HEK293T (cell line): Measurements from ENCODE around the gene AP2B1.

Source experiments
- CTCF ChIA-PET: fragments of 350-600 bp; formaldehyde crosslinking; extraction: SDS; loops from one replicate; lab custom pipeline; 2021; ENCODE audit warnings: antibody characterized with exemption, inconsistent platforms; lab: Yijun Ruan, JAX
- POLR2A ChIA-PET: fragments of 350-600 bp; formaldehyde crosslinking; extraction: SDS; loops from one replicate; lab custom pipeline; 2020; ENCODE audit warnings: antibody characterized with exemption, inconsistent platforms; lab: Yijun Ruan, JAX
- DNase-seq: peaks from one replicate; pipeline ENCODE4 v3.0.0; 2012; ENCODE audit warnings: mixed read lengths; ENCODE audit errors: extremely low spot score
- ARNT ChIP-seq: fragments of 450-650 bp; IDR thresholded peaks from 2 replicates; pipeline ENCODE4 v1.6.1; 2017; ENCODE audit warnings: mild to moderate bottlenecking
- BHLHE40 ChIP-seq: fragments of 450-650 bp; IDR thresholded peaks from 2 replicates; pipeline ENCODE4 v1.6.1; 2016; ENCODE audit warnings: mild to moderate bottlenecking, moderate library complexity, borderline replicate concordance
- CTBP1 ChIP-seq: fragments of 450-650 bp; IDR thresholded peaks from 2 replicates; pipeline ENCODE4 v1.6.1; 2016; ENCODE audit warnings: borderline replicate concordance
- ELF4 ChIP-seq: fragments of 450-650 bp; IDR thresholded peaks from 2 replicates; pipeline ENCODE4 v1.6.1; 2017; ENCODE audit warnings: antibody characterized with exemption
- FOXA1 ChIP-seq: fragments of 450-650 bp; IDR thresholded peaks from 2 replicates; pipeline ENCODE4 v1.6.1; 2016; ENCODE audit warnings: mild to moderate bottlenecking
- FOXK2 ChIP-seq: fragments of 450-650 bp; IDR thresholded peaks from 2 replicates; pipeline ENCODE4 v1.6.1; 2016; ENCODE audit warnings: mild to moderate bottlenecking
- FOXM1 ChIP-seq: fragments of 450-650 bp; IDR thresholded peaks from 2 replicates; pipeline ENCODE4 v1.6.1; 2017; ENCODE audit warnings: mild to moderate bottlenecking, borderline replicate concordance
- HDGF ChIP-seq: fragments of 450-650 bp; IDR thresholded peaks from 2 replicates; pipeline ENCODE4 v1.6.1; 2017; ENCODE audit warnings: antibody characterized with exemption, borderline replicate concordance
- L3MBTL2 ChIP-seq: fragments of 450-650 bp; conservative IDR thresholded peaks from 2 replicates; pipeline ENCODE4 v1.6.1; 2016; ENCODE audit warnings: mild to moderate bottlenecking
- LEF1 ChIP-seq: fragments of 450-650 bp; IDR thresholded peaks from 2 replicates; pipeline ENCODE4 v1.6.1; 2017; ENCODE audit warnings: mild to moderate bottlenecking, borderline replicate concordance
- NFRKB ChIP-seq: fragments of 450-650 bp; IDR thresholded peaks from 2 replicates; pipeline ENCODE4 v1.6.1; 2016; ENCODE audit warnings: mild to moderate bottlenecking, moderate library complexity
- SP1 ChIP-seq: fragments of 450-650 bp; IDR thresholded peaks from 2 replicates; pipeline ENCODE4 v1.6.1; 2017
- SUZ12 ChIP-seq: fragments of 450-650 bp; IDR thresholded peaks from 2 replicates; pipeline ENCODE4 v1.6.1; 2016; ENCODE audit warnings: mild to moderate bottlenecking
- TARDBP ChIP-seq: fragments of 450-650 bp; IDR thresholded peaks from 2 replicates; pipeline ENCODE4 v1.6.1; 2016
- ZNF384 ChIP-seq: fragments of 450-650 bp; IDR thresholded peaks from 2 replicates; pipeline ENCODE4 v1.6.1; 2016
- TF ChIP-seq, protein P1 (sequence below): fragments of 450-650 bp; IDR thresholded peaks from 2 replicates; pipeline ENCODE4 v1.6.1; 2016

AP2B1 gene

DNA sequence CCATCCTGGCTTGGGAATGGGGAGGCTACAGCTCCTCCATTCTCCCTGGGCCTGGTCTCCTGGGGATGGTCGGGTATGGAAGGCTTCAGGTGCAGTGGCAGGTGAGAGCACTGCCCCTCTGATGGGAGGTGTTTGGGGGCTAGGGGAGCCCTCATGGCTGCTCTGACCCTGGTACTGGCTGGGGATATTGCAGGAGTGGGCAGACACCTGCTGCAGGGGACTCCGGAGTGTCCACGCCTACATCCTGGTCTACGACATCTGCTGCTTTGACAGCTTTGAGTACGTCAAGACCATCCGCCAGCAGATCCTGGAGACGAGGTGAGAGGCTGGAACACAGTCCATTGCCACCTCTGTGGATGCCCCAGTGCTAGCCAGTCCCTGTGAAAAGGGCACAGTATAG is 153.1 kb downstream of the AP2B1 start:
- ChIA-PET POLR2A (interaction anchor here (0.8 to 1.3 kb wide), 2 partner anchors 27 to 69 kb away, joined by 3 to 4 read pairs; partner anchors contain the start of gene TAF15), CTCF (no interaction called here)
- TF ChIP-seq ZNF384 = no peak
- TF ChIP-seq FOXM1 = no peak
- no peak for TF ChIP-seq HDGF
- no peak for TF ChIP-seq ARNT
- TF ChIP-seq SP1 = no peak
- TF ChIP-seq NFRKB = no peak
- no peak for TF ChIP-seq BHLHE40
- TF ChIP-seq, protein P1, sequence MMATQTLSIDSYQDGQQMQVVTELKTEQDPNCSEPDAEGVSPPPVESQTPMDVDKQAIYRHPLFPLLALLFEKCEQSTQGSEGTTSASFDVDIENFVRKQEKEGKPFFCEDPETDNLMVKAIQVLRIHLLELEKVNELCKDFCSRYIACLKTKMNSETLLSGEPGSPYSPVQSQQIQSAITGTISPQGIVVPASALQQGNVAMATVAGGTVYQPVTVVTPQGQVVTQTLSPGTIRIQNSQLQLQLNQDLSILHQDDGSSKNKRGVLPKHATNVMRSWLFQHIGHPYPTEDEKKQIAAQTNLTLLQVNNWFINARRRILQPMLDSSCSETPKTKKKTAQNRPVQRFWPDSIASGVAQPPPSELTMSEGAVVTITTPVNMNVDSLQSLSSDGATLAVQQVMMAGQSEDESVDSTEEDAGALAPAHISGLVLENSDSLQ = no peak
- no peak for TF ChIP-seq FOXK2
- TF ChIP-seq FOXA1 = no peak
- no peak for TF ChIP-seq ELF4
- no peak for TF ChIP-seq CTBP1
- no peak for TF ChIP-seq LEF1
- no peak for TF ChIP-seq SUZ12
- no peak for TF ChIP-seq L3MBTL2
- no peak for TF ChIP-seq TARDBP
- no peak for DNase-seq

DNA sequence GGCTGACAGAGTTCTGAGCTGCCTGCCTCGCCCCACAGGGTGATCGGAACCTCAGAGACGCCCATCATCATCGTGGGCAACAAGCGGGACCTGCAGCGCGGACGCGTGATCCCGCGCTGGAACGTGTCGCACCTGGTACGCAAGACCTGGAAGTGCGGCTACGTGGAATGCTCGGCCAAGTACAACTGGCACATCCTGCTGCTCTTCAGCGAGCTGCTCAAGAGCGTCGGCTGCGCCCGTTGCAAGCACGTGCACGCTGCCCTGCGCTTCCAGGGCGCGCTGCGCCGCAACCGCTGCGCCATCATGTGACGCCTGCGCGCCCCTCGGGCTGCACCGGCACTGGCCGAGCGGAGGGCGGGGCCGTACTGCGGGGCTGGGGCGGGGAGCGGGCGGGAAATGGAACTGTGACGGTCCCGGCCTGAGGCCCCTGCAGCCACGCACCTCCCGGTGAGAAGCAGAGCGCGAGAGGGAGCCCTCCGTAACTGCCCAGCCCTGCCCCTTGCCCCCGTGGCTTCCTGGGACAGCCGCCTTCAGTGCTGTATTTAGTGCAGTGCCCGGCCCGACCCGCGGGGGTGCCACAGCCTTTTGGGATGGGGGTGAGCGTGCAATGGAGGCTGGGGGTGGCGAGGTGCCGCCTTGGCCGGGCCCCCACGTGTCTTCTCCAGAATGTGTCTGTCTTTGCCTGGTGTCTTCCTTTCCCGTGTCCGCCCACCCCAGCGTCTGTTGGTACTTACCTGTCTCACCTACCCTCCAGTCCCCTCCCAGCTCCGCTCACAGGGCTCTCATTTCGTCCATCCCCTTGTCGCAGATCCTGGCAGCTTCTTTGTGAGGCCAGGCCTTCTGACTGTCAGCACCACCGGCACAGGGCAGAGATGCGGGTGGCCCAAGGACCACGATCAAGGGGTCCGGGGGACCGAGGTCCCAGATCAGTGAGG is 154.1 kb downstream of the AP2B1 start:
- ChIA-PET CTCF (no interaction called here), POLR2A (no interaction called here)
- DNase-seq = no peak
- no peak for TF ChIP-seq FOXM1

DNA sequence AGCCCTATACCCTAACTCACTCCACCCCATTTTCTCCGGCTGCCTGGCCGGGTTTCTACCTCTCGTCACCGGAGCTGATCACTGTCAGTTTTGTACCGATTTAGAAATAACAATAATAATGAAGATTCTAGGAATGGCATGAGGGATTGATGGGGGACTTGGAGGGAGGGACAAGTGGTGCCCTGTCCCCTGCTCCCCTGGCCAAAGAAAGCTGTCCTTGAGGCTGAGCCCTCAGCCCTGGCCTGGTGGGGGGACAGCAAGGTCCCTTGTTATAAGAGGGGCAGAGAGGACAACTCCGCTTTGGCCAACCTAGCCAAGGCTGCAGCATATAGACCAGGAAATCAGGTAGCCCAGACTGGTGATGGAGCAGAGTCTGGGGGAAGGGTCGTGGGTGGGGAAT is 155.4 kb downstream of the AP2B1 start:
- CTCF ChIA-PET = no interaction called here

DNA sequence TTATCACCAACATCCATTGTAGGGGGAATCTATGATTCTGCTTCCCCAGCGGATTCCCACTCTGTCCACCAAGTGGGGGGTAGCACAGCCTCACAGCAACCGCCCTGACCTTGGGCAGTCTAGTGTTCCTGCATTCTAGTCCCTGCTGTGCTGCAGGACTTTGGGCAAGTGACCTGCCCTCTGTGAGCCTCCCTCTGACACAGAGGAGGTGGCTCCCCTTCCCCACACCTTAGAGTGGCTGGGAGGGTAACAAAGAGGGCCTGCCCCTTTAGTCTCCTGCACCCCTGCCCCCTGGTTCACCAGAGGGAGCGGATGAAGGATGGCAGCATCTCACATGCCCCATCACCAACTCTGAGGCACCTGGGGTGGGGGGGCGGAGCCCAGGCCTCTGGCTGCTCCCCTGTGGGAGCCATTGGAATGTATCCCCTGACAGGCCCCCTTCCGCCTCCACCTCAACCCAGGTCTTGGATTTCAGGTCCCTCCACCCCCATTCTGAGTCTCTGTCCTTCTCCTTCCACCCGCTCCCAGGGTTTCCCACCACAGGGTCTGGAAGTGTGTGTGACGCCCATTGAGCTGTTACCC is 155.9 kb downstream of the AP2B1 start:
- DNase-seq = no peak
- TF ChIP-seq, protein P1 = no peak
- POLR2A ChIA-PET = no interaction called here
- CTCF ChIA-PET = interaction anchor here (2.1 to 2.2 kb wide), 2 partner anchors 21 to 130 kb away, joined by 7 to 9 read pairs; no protein-coding TSS in a partner anchor

More for the DNA sequence above, 155.4 kb downstream of the AP2B1 start:
- no peak for TF ChIP-seq ARNT
- no peak for TF ChIP-seq FOXK2
- no peak for TF ChIP-seq BHLHE40
- TF ChIP-seq LEF1 = no peak
- TF ChIP-seq, protein P1 = no peak
- no peak for TF ChIP-seq ELF4
- no peak for TF ChIP-seq FOXM1
- no peak for TF ChIP-seq L3MBTL2
- no peak for TF ChIP-seq FOXA1
- no peak for TF ChIP-seq TARDBP
- no peak for TF ChIP-seq SUZ12
- TF ChIP-seq NFRKB = no peak
- no peak for TF ChIP-seq HDGF
- no peak for TF ChIP-seq CTBP1
- TF ChIP-seq ZNF384 = no peak
- no peak for TF ChIP-seq SP1
- no peak for DNase-seq
- POLR2A ChIA-PET = no interaction called here

DNA sequence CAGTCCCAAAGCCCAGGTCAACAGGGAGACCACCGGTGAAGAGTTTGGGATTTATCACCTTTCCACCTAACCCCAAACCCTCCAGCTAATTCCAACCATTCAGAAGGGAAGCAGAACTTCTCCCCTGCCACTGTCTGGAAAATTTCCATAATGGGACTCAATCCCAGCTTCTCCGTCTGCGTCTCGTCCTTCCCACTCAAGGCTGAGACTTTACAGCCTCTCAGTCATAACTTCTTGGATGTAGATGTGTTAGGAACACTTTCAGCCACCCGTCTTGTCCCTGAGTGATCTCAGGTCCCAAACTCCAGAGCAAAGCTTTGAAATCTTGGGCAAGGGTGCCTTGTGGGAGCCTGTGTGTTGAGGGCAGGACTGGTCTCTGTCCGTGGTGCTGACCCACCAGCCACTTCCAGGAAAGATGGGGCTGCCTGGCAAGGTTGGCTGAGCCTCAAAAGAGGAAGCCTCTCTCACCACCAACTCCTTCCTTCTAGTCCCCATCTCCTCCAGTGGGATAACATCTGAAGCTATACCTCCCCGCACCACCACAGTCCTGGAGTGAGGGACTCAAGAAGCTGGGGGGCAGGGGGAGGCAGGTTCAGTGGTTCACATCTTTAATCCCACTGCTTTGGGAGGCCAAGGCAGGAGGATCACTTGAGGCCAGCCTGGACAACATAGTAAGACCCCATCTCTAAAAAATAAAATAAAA is 156.7 kb downstream of the AP2B1 start:
- CTCF ChIA-PET = interaction anchor here (2.1 to 2.2 kb wide), 2 partner anchors 20 to 131 kb away, joined by 7 to 9 read pairs; no protein-coding TSS in a partner anchor
- TF ChIP-seq ARNT (no peak), CTBP1 (no peak), BHLHE40 (no peak), LEF1 (no peak), FOXK2 (no peak), L3MBTL2 (no peak)
- DNase-seq = no peak
- POLR2A ChIA-PET = no interaction called here

DNA sequence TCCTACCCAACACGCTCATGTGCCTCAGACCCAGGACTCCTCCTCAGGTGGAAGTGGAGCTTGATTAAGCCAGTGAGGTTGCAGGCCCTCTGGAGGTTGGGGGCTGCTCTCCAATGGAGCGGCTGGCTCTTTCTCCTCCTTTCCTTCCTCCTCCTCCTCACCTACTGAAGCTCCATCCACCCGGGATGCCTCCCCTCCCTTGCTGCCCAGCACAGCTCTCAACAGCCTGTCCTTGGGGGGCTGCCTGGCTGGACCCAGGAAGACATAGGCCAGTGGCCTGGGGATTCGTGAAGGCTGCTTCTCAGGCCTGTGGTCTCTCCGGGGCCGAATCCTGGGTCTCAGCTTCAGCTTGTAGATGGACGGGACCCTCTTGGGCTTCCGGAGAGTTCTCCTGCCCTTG is 157.7 kb downstream of the AP2B1 start:
- POLR2A ChIA-PET = interaction anchor here (1.7 kb wide), 1 partner anchor 13 kb away, joined by 4 read pairs; the partner anchor contains the start of gene RASL10B
- CTCF ChIA-PET = interaction anchor here (2.1 to 2.2 kb wide), 2 partner anchors 19 to 132 kb away, joined by 7 to 9 read pairs; no protein-coding TSS in a partner anchor
- no peak for DNase-seq
- TF ChIP-seq FOXA1 (no peak), CTBP1 (no peak), ELF4 (no peak), NFRKB (no peak), LEF1 (no peak), L3MBTL2 (no peak), TARDBP (no peak), FOXK2 (no peak)
